Measurements from ENCODE around the gene DBP.
A peak's percentile ranks its signal among the peaks of the same experiment; 100 is the strongest.

Gene DBP

DNA sequence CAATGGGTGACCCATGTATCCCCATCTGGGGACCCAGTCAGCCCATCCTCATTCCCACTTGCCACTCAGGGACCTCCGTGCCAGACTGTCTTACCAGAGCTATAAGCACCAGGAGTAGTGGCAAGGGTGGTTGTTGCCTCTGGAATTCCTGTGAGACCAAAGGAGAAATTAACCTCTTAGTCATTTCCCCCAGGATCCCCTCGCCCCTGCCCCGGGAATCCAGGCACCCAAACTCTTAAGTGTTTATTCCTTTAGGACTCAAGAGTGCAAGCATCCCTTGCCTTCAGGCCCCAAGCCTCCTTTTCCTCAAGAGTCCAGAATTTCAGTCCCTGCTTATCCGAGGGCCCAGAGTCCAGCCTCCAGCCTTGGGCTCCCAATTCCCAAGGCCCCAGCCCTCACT lies 26.5 kb upstream of the DBP start:
- TF ChIP-seq FOXM1 (IDR thresholded peaks at IDR 0.05; ENCODE audit: borderline replicate concordance, low read depth) = no peak
- no peak for TF ChIP-seq ZBTB7A (IDR thresholded peaks at IDR 0.05; ENCODE audit: low read depth)
- TF ChIP-seq EGR1 (IDR thresholded peaks at IDR 0.05) = no peak
- TF ChIP-seq TEAD4 (IDR thresholded peaks at IDR 0.05) = no peak
- no peak for TF ChIP-seq NFIC (IDR thresholded peaks at IDR 0.05)
- no peak for TF ChIP-seq CEBPB (IDR thresholded peaks at IDR 0.05)
- TF ChIP-seq CREB1 (IDR thresholded peaks at IDR 0.05; ENCODE audit: low read depth) = no peak
- no peak for TF ChIP-seq TCF12 (IDR thresholded peaks at IDR 0.05; ENCODE audit: low read depth)
- TF ChIP-seq, protein P1, sequence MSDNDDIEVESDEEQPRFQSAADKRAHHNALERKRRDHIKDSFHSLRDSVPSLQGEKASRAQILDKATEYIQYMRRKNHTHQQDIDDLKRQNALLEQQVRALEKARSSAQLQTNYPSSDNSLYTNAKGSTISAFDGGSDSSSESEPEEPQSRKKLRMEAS (IDR thresholded peaks at IDR 0.05) = no peak
- no peak for TF ChIP-seq EP300 (IDR thresholded peaks at IDR 0.05; ENCODE audit: borderline replicate concordance)
- no peak for TF ChIP-seq RAD21 (IDR thresholded peaks at IDR 0.05; ENCODE audit: low read depth)
- no peak for TF ChIP-seq TAF1 (IDR thresholded peaks at IDR 0.05; ENCODE audit: low read depth)
- TF ChIP-seq, protein P2, sequence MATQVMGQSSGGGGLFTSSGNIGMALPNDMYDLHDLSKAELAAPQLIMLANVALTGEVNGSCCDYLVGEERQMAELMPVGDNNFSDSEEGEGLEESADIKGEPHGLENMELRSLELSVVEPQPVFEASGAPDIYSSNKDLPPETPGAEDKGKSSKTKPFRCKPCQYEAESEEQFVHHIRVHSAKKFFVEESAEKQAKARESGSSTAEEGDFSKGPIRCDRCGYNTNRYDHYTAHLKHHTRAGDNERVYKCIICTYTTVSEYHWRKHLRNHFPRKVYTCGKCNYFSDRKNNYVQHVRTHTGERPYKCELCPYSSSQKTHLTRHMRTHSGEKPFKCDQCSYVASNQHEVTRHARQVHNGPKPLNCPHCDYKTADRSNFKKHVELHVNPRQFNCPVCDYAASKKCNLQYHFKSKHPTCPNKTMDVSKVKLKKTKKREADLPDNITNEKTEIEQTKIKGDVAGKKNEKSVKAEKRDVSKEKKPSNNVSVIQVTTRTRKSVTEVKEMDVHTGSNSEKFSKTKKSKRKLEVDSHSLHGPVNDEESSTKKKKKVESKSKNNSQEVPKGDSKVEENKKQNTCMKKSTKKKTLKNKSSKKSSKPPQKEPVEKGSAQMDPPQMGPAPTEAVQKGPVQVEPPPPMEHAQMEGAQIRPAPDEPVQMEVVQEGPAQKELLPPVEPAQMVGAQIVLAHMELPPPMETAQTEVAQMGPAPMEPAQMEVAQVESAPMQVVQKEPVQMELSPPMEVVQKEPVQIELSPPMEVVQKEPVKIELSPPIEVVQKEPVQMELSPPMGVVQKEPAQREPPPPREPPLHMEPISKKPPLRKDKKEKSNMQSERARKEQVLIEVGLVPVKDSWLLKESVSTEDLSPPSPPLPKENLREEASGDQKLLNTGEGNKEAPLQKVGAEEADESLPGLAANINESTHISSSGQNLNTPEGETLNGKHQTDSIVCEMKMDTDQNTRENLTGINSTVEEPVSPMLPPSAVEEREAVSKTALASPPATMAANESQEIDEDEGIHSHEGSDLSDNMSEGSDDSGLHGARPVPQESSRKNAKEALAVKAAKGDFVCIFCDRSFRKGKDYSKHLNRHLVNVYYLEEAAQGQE (IDR thresholded peaks at IDR 0.05; ENCODE audit: low read depth) = no peak

GRCh38 chr19:48661711-48662090 lies 24.5 kb upstream of the DBP start:
- TF ChIP-seq YY1 (IDR thresholded peaks at IDR 0.05; ENCODE audit: low read depth) (no peak), EP300 (IDR thresholded peaks at IDR 0.05; ENCODE audit: borderline replicate concordance) (no peak)

- TF ChIP-seq RAD21 (IDR thresholded peaks at IDR 0.05; ENCODE audit: low read depth) (no peak), TAF1 (IDR thresholded peaks at IDR 0.05; ENCODE audit: low read depth) (no peak), CREB1 (IDR thresholded peaks at IDR 0.05; ENCODE audit: low read depth) (peak; percentile 88)
- TF ChIP-seq, protein P1 (IDR thresholded peaks at IDR 0.05) = peak; percentile 96
Measured at GRCh38 chr19:48660852-48661710, 23.9 kb upstream of the DBP start.

- TF ChIP-seq EP300 (IDR thresholded peaks at IDR 0.05; ENCODE audit: borderline replicate concordance) (no peak), EGR1 (IDR thresholded peaks at IDR 0.05) (no peak), CREB1 (IDR thresholded peaks at IDR 0.05; ENCODE audit: low read depth) (no peak), RAD21 (IDR thresholded peaks at IDR 0.05; ENCODE audit: low read depth) (no peak), FOXM1 (IDR thresholded peaks at IDR 0.05; ENCODE audit: borderline replicate concordance, low read depth) (no peak), USF1 (IDR thresholded peaks at IDR 0.05) (no peak), CEBPB (IDR thresholded peaks at IDR 0.05) (no peak), YY1 (IDR thresholded peaks at IDR 0.05; ENCODE audit: low read depth) (no peak), ZBTB7A (IDR thresholded peaks at IDR 0.05; ENCODE audit: low read depth) (no peak), TEAD4 (IDR thresholded peaks at IDR 0.05) (no peak), TCF12 (IDR thresholded peaks at IDR 0.05; ENCODE audit: low read depth) (no peak), NFIC (IDR thresholded peaks at IDR 0.05) (no peak), TAF1 (IDR thresholded peaks at IDR 0.05; ENCODE audit: low read depth) (no peak)
- TF ChIP-seq, protein P1 (IDR thresholded peaks at IDR 0.05) = no peak
- TF ChIP-seq, protein P2 (IDR thresholded peaks at IDR 0.05; ENCODE audit: low read depth) = no peak
Measured at GRCh38 chr19:48659768-48660167, 22.6 kb upstream of the DBP start.

DNA sequence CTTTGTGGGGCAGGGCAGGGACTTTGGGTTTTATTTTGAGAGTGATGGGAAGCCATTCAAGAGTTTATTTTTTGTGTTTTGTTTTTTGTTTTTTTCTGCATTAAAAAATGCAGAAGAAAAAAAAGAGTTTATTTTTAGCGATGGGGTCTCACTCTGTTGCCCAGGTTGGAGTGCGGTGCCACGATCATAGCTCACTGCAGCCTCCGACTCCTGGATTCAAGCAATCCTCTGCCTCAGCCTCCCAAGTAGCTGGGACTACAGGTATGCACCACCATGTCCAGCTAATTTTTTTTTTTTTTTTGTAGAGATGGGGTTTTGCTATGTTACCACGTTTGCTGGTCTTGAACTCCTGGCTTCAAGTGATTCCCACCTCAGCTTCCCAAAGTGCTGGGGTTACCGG lies 21.3 kb upstream of the DBP start:
- TF ChIP-seq RAD21 (IDR thresholded peaks at IDR 0.05; ENCODE audit: low read depth) (no peak), CREB1 (IDR thresholded peaks at IDR 0.05; ENCODE audit: low read depth) (no peak), EP300 (IDR thresholded peaks at IDR 0.05; ENCODE audit: borderline replicate concordance) (no peak)

GRCh38 chr19:48656840-48657474 lies 19.8 kb upstream of the DBP start:
- no peak for TF ChIP-seq TAF1 (IDR thresholded peaks at IDR 0.05; ENCODE audit: low read depth)
- TF ChIP-seq, protein P1 (IDR thresholded peaks at IDR 0.05) = 0 out of 2 replicates have a peak, but pooled peaks have one; percentile 30
- TF ChIP-seq USF1 (IDR thresholded peaks at IDR 0.05) = peak; percentile 70

Measured in Ishikawa (cell line).